ENCODE results near the gene CDK14.

CDK14 gene

GRCh38 chr7:90972906-90973550 is 376.9 kb downstream of the CDK14 start:
- no peak for DNase-seq

DNA sequence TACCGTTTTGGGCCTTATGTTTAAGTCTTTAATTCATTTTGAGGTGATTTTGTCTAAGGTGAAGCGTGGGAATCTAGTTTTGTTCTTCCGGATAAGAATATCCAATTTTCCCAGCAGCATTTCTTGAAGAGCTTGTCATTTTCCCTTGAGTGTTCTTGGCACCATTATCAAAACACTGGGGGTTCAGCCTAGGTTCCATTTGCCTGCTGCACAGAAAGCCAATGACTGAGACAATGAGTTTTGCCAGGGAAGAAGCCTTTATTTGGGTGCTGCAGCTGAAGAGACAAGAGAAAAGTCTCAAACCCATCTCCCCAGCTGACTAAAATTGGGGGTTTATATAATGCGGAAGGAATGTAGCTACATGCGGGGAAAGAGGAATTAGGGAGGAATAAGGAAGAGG is 380.9 kb downstream of the CDK14 start:
- DNase-seq, result no peak

- DNase-seq, result no peak
Measured at GRCh38 chr7:90980545-90980944, 384.4 kb downstream of the CDK14 start.

DNA sequence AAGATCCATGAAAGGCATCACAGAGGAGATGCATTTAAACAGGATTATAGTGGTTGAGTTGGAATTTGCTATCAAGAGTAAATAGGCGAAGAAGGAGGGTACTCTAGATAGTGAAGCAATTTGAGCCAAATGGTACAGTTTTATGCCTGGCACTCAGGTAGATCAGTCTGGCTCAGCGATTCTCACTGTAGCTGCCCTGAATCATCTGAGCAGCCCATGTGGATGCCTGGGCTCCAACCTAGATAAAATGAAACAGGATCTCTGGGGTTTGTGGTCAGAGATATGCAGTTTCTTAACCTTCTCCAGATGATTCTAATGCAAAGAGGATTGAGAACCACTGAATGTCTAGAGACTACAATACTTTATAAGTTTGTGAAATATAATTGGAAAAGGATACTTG is 386.1 kb downstream of the CDK14 start:
- DNase-seq, result no peak

- DNase-seq, result no peak
Measured at GRCh38 chr7:90984692-90985091, 388.6 kb downstream of the CDK14 start.

DNA sequence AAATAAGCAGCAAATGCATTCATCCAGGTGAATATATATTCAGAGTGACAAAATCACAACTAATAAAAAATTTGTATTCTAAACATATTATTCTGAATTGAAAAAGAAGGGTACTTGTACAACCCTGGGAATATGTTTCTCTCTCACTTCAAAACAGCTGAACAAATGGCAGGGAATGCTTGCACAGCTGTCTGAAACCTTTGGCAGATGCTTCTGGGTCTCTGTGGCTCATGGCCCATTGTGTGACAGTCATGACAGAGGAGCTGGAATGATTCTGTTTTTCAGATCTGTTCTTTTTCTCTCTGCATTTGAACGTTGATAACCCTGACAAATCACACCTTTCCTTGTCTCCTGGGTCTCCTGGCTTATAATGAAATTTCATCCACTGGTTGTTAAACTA is 392.4 kb downstream of the CDK14 start:
- DNase-seq, result no peak

GRCh38 chr7:90988996-90989765 is 393.1 kb downstream of the CDK14 start:
- no peak for DNase-seq

- DNase-seq, result no peak
Measured at GRCh38 chr7:90994121-90994520, 398.0 kb downstream of the CDK14 start.

- no peak for DNase-seq
Measured at GRCh38 chr7:90994601-90995000, 398.5 kb downstream of the CDK14 start.

DNA sequence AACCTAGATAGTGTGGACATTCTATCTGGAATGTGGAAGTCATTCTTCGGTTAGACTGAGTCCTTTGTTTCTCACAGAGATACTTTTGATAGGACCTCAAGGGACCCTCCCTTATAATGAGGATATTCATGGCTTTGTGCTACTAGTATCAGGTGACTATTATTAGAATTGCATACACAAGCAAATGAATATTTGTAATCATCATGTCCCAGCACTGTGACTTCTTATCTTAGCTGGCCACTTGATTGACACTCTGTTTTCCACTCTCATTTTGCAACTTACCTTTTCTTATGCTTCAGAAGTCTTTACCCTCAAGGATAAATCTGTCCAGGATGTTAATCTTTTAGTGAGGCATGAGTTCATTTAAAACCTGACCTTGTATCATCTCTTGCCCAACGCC is 399.9 kb downstream of the CDK14 start:
- no peak for DNase-seq

DNA sequence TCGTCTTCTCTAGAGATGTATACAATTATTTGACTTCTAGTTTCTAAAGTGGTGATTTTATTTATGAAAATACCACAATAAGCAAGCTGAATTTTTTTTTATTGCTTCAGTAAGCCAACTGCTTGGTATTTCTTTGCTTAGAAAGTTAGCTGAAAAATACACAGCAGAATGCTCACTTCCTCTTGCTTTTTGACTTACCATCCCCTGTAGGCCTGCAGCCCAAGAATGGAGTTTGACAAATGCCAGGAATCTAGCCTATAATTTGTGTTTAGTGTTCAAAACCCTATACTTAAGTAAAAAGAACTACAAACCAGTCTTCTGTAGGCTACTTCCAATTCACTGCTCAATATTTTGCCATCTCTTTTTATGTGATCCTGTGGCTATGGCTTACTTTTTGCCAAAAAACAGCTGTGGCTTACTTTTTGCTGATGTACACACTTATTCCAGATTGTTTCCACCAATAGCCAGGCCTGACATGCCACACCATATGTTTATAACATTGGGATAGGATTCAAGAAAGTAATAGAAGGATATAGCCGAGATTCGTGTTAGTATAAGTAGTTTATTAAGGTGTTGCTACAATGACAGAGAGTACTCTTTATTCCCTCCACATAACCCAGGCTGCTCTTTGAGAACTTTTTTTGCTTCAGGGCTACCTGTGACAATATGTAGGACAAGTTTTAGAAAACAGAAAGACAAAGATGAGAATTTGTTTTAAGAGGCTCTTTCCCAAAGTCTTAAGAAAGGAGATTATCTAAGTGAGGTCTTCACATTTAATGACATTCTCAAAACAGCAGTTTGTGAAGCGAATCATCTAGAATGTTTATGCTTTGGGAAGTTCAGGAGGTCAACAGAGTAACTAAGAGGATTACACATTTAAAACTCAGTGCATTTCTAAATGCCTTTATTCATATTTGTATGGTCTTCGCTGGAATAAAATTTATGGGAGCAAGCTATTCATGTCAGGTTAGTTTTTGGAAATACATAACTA is 404.2 kb downstream of the CDK14 start:
- no peak for DNase-seq

- DNase-seq, result no peak
Measured at GRCh38 chr7:91005024-91005423, 408.9 kb downstream of the CDK14 start.

DNA sequence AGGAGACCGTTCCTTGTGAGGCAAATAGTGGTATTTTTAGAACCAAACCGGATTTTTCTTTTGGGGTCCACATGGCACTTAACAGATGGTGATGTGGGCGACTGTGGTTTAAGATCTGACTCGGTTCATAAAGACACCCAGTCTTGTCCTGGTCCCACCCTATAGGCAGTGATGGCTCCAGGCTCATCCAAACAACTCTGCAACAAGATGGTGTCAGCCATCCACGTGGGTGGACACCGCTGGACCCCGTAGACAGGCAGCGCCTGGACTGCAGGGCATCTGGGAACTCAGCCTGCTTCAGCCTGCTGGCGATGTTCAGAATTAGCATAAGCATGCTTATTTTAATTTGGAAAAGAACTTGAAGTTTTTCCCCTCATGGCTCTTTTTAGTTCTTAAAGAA is 409.7 kb downstream of the CDK14 start:
- DNase-seq, result no peak

DNA sequence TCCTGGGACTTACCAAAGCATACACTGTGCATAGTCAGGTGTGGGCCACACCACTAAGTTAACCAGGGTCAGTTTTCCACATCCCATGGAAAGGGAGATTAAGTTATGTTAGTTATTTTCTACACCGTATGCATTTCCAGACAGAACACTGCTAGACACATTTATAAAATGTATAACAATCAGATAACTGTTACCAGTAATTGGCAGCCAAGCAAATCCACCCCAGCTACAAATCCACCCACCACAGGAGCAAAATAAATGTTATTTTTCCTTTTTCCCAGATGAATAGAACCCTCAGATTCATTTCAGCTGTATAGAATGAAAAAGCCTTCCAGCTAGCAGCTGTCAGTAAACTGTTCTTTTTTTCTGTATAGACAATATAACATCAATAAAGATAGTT is 411.2 kb downstream of the CDK14 start:
- DNase-seq, result no peak

GRCh38 chr7:91013078-91013477 is 417.0 kb downstream of the CDK14 start:
- no peak for DNase-seq

- DNase-seq, result no peak
Measured at GRCh38 chr7:91019686-91020385, 423.7 kb downstream of the CDK14 start.

- DNase-seq, result no peak
Measured at GRCh38 chr7:91020636-91021385, 424.7 kb downstream of the CDK14 start.

GRCh38 chr7:91021956-91022355 is 425.8 kb downstream of the CDK14 start:
- no peak for DNase-seq

DNA sequence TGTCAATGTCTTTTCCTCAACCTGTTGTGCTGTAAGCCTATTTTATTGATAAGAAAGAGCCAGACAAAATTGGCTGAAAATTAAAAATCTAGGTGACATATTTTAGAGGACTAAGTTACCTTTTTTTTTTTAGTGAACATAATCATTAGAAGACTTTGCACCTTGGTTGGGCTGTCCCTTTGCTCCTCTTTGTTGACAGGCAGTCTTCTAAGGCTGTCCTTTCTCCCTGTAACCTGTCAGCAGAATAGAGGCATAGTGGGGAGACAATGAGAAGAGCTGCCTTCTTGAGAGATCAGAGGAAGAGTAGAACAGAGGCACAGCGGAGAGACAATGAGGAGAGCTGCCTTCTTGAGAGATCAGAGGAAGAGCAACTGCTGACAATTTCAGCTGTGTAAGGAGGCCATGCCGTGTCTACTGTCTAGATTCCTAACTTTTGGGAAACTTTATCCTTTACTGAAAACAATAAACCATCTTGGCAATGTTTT is 429.8 kb downstream of the CDK14 start:
- DNase-seq, result no peak

- no peak for DNase-seq
Measured at GRCh38 chr7:91029688-91030087, 433.6 kb downstream of the CDK14 start.

DNA sequence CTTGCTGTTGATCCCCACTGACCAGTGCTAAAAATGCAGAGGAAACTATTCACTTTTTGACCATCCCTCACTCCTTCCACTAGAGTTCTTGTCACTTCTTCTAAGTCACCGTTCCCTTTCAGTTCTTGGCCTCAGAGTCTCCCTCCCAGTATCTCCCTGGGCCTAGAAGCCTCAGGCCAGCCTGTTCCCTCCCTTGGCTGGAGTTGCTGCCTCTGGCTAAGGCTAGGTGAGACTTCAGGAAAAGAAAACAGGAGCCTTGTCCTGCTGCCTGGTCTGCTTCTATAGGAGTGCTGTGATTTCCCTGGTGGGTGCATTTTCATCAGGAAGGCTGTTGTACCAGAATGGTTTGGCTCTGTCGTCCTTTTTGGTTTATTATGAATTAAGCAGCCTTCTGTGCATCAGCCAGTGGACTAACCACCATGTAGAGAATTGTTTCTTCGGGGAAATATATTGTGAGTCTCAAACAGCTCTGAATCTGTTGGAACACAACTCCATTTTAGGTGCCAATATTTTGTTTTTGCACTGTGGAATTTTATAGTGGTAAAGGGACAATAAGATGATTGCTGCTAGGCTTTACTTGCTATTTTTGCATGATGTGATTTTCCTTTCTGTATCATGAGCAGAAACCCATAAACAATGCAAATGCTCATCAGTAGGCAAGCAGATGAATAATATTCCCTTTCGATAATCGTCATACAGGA is 434.7 kb downstream of the CDK14 start:
- DNase-seq, result no peak
